ENCODE data around the gene XDH. TPM values are rescaled to one million over a fixed set of nuclear protein-coding genes. Genes with fewer than 3 reads are reported as not detected.

The XDH gene
- total and polyA plus RNA-seq, 2 experiments from 2014 or later: 1.8 to 2.4 TPM

GRCh38 chr2:31440764-31441163, 26.2 kb upstream of the XDH start:
- Histone ChIP-seq H4K20me1 (ENCODE audit: insufficient read depth) (no peaks in the 10 kb centered on the region), H3K36me3 (ENCODE audit: low read depth) (no peaks in the 10 kb centered on the region), H3K9me2 (ENCODE audit: insufficient read depth) (no peaks in the 10 kb centered on the region), H3K4me3 (no peak overlapping the region), H3F3A (ENCODE audit: insufficient read depth) (peaks cover 8% of the 10 kb centered on the region; the same call in 1 of the 2 replicates), H3K9me3 (ENCODE audit: low read depth) (no peaks in the 10 kb centered on the region), H3K79me2 (ENCODE audit: insufficient read depth) (no peaks in the 10 kb centered on the region), H3K4me1 (ENCODE audit: insufficient read depth) (peaks cover 28% of the 10 kb centered on the region), H3K4me2 (ENCODE audit: unreplicated experiment) (no peak overlapping the region), H2AFZ (no peak overlapping the region), H3K27me3 (replicated peaks; ENCODE audit: insufficient read depth) (no peaks in the 10 kb centered on the region), H3K27ac (peak overlapping the region; percentile 34; the same call in 1 of the 2 replicates), H3K9ac (no peak overlapping the region)
- in situ Hi-C loops (cut with MboI): no loop called here
- DNase-seq: peak; percentile 88
- 0 to 2% methylated on average over 2 of the region's 2 CpGs for WGBS, 2 experiments (ENCODE audit: low coverage in 1 of 2, low lambda C conversion rate in 2 of 2, missing lambda C conversion rate in 2 of 2)
- TF ChIP-seq EZH2 (IDR thresholded peaks at IDR 0.05; ENCODE audit: insufficient read depth, poor library complexity, severe bottlenecking): no peak
- TF ChIP-seq EZH2phosphoT487 (IDR thresholded peaks at IDR 0.05; ENCODE audit: insufficient read depth, low read depth): peak; percentile 93

GRCh38 chr2:31434911-31435310, 20.4 kb upstream of the XDH start:
- 53 to 57% methylated on average over 3 of the region's 3 CpGs for WGBS, 2 experiments (ENCODE audit: low coverage in 1 of 2, low lambda C conversion rate in 2 of 2, missing lambda C conversion rate in 2 of 2)
- TF ChIP-seq EZH2 (IDR thresholded peaks at IDR 0.05; ENCODE audit: insufficient read depth, poor library complexity, severe bottlenecking) (no peak), EZH2phosphoT487 (IDR thresholded peaks at IDR 0.05; ENCODE audit: insufficient read depth, low read depth) (no peak)

GRCh38 chr2:31433541-31433940, 19.0 kb upstream of the XDH start:
- Histone ChIP-seq H3K4me3 (no peak overlapping the region), H3F3A (ENCODE audit: insufficient read depth) (no peaks in the 10 kb centered on the region), H3K36me3 (ENCODE audit: low read depth) (no peaks in the 10 kb centered on the region), H3K27me3 (replicated peaks; ENCODE audit: insufficient read depth) (no peaks in the 10 kb centered on the region), H3K4me2 (ENCODE audit: unreplicated experiment) (no peak overlapping the region), H3K4me1 (ENCODE audit: insufficient read depth) (peaks cover 8% of the 10 kb centered on the region), H3K27ac (no peak overlapping the region), H3K9me2 (ENCODE audit: insufficient read depth) (no peaks in the 10 kb centered on the region), H3K9ac (no peak overlapping the region), H2AFZ (no peak overlapping the region), H4K20me1 (ENCODE audit: insufficient read depth) (no peaks in the 10 kb centered on the region), H3K9me3 (ENCODE audit: low read depth) (no peaks in the 10 kb centered on the region), H3K79me2 (ENCODE audit: insufficient read depth) (no peaks in the 10 kb centered on the region)
- in situ Hi-C loops (cut with MboI): no loop called here
- TF ChIP-seq EZH2phosphoT487 (IDR thresholded peaks at IDR 0.05; ENCODE audit: insufficient read depth, low read depth) (no peak), EZH2 (IDR thresholded peaks at IDR 0.05; ENCODE audit: insufficient read depth, poor library complexity, severe bottlenecking) (no peak)
- 99% methylated on average over 3 of the region's 3 CpGs for WGBS, 2 experiments (ENCODE audit: low coverage in 1 of 2, low lambda C conversion rate in 2 of 2, missing lambda C conversion rate in 2 of 2)
- DNase-seq: no peak

More at GRCh38 chr2:31434911-31435310, 20.4 kb upstream of the XDH start:
- no peak overlapping the region for H2AFZ ChIP-seq
- H4K20me1 ChIP-seq (ENCODE audit: insufficient read depth): no peaks in the 10 kb centered on the region
- no peaks in the 10 kb centered on the region for H3K79me2 ChIP-seq (ENCODE audit: insufficient read depth)
- H3K9ac ChIP-seq: no peak overlapping the region
- H3K9me3 ChIP-seq (ENCODE audit: low read depth): no peaks in the 10 kb centered on the region
- in situ Hi-C loops (cut with MboI): no loop called here
- peak; percentile 45 for DNase-seq
- H3K9me2 ChIP-seq (ENCODE audit: insufficient read depth): no peaks in the 10 kb centered on the region
- H3K27me3 ChIP-seq (replicated peaks; ENCODE audit: insufficient read depth): no peaks in the 10 kb centered on the region
- H3K27ac ChIP-seq: no peak overlapping the region
- H3K4me1 ChIP-seq (ENCODE audit: insufficient read depth): peaks cover 5% of the 10 kb centered on the region
- no peak overlapping the region for H3K4me2 ChIP-seq (ENCODE audit: unreplicated experiment)
- H3K4me3 ChIP-seq: no peak overlapping the region
- H3F3A ChIP-seq (ENCODE audit: insufficient read depth): no peaks in the 10 kb centered on the region
- H3K36me3 ChIP-seq (ENCODE audit: low read depth): no peaks in the 10 kb centered on the region

GRCh38 chr2:31430439-31431165, 16.1 kb upstream of the XDH start:
- TF ChIP-seq EZH2 (IDR thresholded peaks at IDR 0.05; ENCODE audit: insufficient read depth, poor library complexity, severe bottlenecking) (no peak), EZH2phosphoT487 (IDR thresholded peaks at IDR 0.05; ENCODE audit: insufficient read depth, low read depth) (no peak)
- H3K4me1 ChIP-seq (ENCODE audit: insufficient read depth): peaks cover 8% of the 10 kb centered on the region
- no peaks in the 10 kb centered on the region for H3K9me2 ChIP-seq (ENCODE audit: insufficient read depth)
- no peaks in the 10 kb centered on the region for H3K9me3 ChIP-seq (ENCODE audit: low read depth)
- H3K79me2 ChIP-seq (ENCODE audit: insufficient read depth): no peaks in the 10 kb centered on the region
- H3K27me3 ChIP-seq (replicated peaks; ENCODE audit: insufficient read depth): no peaks in the 10 kb centered on the region
- H3F3A ChIP-seq (ENCODE audit: insufficient read depth): no peaks in the 10 kb centered on the region
- H3K9ac ChIP-seq: no peak overlapping the region
- no peak overlapping the region for H3K4me3 ChIP-seq
- no peak overlapping the region for H2AFZ ChIP-seq
- H3K36me3 ChIP-seq (ENCODE audit: low read depth): no peaks in the 10 kb centered on the region
- H4K20me1 ChIP-seq (ENCODE audit: insufficient read depth): no peaks in the 10 kb centered on the region
- no peak for DNase-seq
- no peak overlapping the region for H3K27ac ChIP-seq
- no peak overlapping the region for H3K4me2 ChIP-seq (ENCODE audit: unreplicated experiment)
- in situ Hi-C loops (cut with MboI): no loop called here
- 97 to 98% methylated on average over 9 of the region's 9 CpGs for WGBS, 2 experiments (ENCODE audit: low coverage in 1 of 2, low lambda C conversion rate in 2 of 2, missing lambda C conversion rate in 2 of 2)

All from GM23248 (cell line).